ENCODE data around the gene ZFAND2B. TPM values are rescaled to one million over a fixed set of nuclear protein-coding genes. Genes with fewer than 3 reads are reported as not detected.
A peak's percentile ranks its signal among the peaks of the same experiment; 100 is the strongest.

ZFAND2B gene
- total and polyA plus RNA-seq, 10 donors = 39.4 to 77.7 (median 52.4) TPM

DNA sequence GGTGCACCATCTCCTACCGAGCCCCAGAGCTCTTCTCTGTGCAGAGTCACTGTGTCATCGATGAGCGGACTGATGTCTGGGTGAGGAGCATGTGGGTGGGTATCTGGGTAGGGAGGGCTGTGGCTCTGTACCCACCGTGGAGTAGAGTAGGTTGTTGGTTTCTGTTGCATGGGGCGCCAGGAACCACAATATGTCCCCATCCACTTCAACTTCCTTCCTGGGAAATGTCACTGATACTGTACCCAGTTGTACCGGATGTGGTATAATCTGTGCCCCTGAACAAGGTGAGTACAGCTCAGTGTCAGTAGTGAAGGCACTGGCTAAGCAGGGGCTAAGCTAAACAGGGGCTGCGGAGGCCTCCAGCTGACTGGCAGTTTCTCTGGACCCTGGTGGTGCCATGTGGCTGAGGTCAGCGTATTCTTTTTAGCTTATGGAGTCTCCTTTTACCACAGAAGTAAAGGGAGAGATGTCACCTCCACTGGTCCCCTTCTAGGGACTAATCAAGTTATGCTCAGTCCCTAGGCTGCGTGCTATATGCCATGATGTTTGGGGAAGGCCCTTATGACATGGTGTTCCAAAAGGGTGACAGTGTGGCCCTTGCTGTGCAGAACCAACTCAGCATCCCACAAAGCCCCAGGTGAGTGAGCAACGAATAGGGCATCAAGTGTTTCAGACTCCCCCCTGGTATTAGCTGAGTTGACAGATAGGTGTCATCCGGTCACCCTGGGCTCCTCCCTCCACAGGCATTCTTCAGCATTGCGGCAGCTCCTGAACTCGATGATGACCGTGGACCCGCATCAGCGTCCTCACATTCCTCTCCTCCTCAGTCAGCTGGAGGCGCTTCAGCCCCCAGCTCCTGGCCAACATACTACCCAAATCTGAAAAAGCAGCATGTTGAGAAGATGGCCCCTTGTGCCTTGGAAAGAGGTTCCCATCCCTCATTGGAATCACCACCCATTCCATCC is 41.4 kb downstream of the ZFAND2B start:
- peak overlapping the region in 7 of 8 donors; percentile 9 to 94 (median 29) for H3K4me3 ChIP-seq
- TF ChIP-seq POLR2AphosphoS5 (IDR thresholded peaks at IDR 0.05) = peak; percentile 21 to 96 (median 73)
- TF ChIP-seq, protein P1, sequence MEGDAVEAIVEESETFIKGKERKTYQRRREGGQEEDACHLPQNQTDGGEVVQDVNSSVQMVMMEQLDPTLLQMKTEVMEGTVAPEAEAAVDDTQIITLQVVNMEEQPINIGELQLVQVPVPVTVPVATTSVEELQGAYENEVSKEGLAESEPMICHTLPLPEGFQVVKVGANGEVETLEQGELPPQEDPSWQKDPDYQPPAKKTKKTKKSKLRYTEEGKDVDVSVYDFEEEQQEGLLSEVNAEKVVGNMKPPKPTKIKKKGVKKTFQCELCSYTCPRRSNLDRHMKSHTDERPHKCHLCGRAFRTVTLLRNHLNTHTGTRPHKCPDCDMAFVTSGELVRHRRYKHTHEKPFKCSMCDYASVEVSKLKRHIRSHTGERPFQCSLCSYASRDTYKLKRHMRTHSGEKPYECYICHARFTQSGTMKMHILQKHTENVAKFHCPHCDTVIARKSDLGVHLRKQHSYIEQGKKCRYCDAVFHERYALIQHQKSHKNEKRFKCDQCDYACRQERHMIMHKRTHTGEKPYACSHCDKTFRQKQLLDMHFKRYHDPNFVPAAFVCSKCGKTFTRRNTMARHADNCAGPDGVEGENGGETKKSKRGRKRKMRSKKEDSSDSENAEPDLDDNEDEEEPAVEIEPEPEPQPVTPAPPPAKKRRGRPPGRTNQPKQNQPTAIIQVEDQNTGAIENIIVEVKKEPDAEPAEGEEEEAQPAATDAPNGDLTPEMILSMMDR (IDR thresholded peaks at IDR 0.05 in 8 of 11, conservative IDR thresholded peaks at IDR 0.05 in 3 of 11) = no peak
- TF ChIP-seq POLR2A (IDR thresholded peaks at IDR 0.05) = peak in 1 of 3 donors; percentile 27
- intact Hi-C loops (cut with DNase I; ENCODE audit: low total_unique reads) = no loop called here
- H3K9me3 ChIP-seq = no peaks in the 10 kb centered on the region
- peak; percentile 85 for DNase-seq
- peak overlapping the region; percentile 73 to 99 (median 94) for H3K27ac ChIP-seq
- H3K36me3 ChIP-seq = peaks cover 0 to 53% (median 23%) of the 10 kb centered on the region in 6 donors
- 58 to 70% (median 60%) methylated on average over 15 to 17 of the region's 17 CpGs for WGBS, 5 donors
- H3K27me3 ChIP-seq (replicated peaks in 1 of 7) = no peaks in the 10 kb centered on the region
- peaks cover 55 to 96% (median 84%) of the 10 kb centered on the region in 6 donors for H3K4me1 ChIP-seq

DNA sequence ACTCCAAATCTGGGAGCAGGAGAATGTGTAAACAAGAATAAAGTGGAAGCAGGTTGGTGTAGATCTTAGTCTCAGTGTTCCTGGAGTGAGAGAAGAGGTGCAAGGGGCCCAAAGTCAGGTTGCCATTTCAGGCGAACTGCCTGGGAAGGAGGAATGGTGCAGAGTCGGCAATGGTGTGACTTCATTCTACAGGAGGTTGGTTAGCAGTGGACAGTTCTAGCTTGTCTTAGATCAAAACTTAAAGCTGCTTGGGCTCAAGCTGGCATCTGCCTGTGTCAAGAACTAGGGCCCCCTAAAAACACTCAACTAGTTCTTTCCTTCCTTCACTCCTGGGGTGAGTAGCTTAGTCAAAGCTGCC is 42.2 kb downstream of the ZFAND2B start:
- Histone ChIP-seq H3K9me3 (no peaks in the 10 kb centered on the region), H3K4me3 (peak overlapping the region; percentile 2 to 94 (median 33)), H3K36me3 (peaks cover 0 to 53% (median 23%) of the 10 kb centered on the region in 6 donors), H3K27me3 (replicated peaks in 1 of 7) (peaks cover 0 to 3% (median 0%) of the 10 kb centered on the region in 7 donors), H3K4me1 (peaks cover 55 to 97% (median 85%) of the 10 kb centered on the region in 6 donors), H3K27ac (peak overlapping the region; percentile 73 to 99 (median 94))
- intact Hi-C loops (cut with DNase I; ENCODE audit: low total_unique reads) = no loop called here
- 59 to 92% (median 70%) methylated on average over 2 of the region's 2 CpGs for WGBS, 5 donors
- DNase-seq = no peak
- TF ChIP-seq, protein P1 (IDR thresholded peaks at IDR 0.05 in 8 of 11, conservative IDR thresholded peaks at IDR 0.05 in 3 of 11) = no peak
- no peak for TF ChIP-seq POLR2AphosphoS5 (IDR thresholded peaks at IDR 0.05)
- TF ChIP-seq POLR2A (IDR thresholded peaks at IDR 0.05) = no peak

DNA sequence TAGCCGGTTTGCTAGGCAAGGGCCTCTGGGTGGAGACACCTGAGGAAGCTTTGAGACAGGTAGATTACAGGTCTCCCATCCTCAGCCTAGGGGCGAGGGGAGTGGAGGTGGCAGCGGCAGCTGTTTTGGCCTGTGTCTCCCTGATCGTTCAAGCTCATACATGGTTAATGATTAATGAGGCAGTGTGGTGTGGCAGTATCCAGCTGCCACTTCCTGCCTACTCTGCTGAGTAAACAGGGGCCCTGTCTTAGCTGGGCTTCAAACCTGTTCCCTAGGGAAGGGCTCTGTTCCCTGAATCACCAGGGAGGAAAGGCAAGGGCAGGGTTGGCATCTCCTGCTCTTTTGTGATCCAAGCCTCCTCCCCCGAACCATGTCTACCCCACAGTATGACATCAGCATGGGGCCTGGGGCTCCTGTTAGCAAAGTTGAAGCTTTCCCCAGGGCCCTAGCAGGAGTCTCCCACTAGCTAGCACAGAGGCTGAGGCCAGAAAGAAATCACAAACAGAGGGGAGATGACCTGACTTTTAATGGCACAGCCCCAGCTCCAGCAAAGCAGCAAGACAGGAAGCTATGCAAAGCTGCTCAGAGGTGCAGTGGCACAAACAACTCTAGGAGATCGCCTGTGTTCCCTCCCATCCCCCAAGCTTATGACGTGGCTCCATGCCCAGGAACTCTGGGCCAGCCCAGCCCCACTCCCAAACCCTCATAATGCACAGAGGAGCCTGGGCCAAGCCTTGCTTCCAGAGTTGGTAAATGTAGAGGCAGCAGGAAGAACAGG is 42.8 kb downstream of the ZFAND2B start:
- TF ChIP-seq, protein P1 (IDR thresholded peaks at IDR 0.05 in 8 of 11, conservative IDR thresholded peaks at IDR 0.05 in 3 of 11) = peak in 1 of 11 experiments; percentile 7
- peak; percentile 9 to 33 (median 30) for TF ChIP-seq POLR2A (IDR thresholded peaks at IDR 0.05)
- peak; percentile 36 to 98 (median 88) for TF ChIP-seq POLR2AphosphoS5 (IDR thresholded peaks at IDR 0.05)
- H3K9me3 ChIP-seq = no peaks in the 10 kb centered on the region
- peak; percentile 89 for DNase-seq
- intact Hi-C loops (cut with DNase I; ENCODE audit: low total_unique reads) = no loop called here
- H3K4me3 ChIP-seq = peak overlapping the region; percentile 2 to 94 (median 33)
- peaks cover 55 to 98% (median 86%) of the 10 kb centered on the region in 6 donors for H3K4me1 ChIP-seq
- peak overlapping the region; percentile 73 to 99 (median 94) for H3K27ac ChIP-seq
- H3K36me3 ChIP-seq = peaks cover 0 to 53% (median 23%) of the 10 kb centered on the region in 6 donors
- 10 to 19% (median 11%) methylated on average over 6 to 7 of the region's 7 CpGs for WGBS, 5 donors
- peaks cover 0 to 6% (median 0%) of the 10 kb centered on the region in 7 donors for H3K27me3 ChIP-seq (replicated peaks in 1 of 7)

Measured in spleen (tissue), 11 donors.